Coronary artery (tissue), 2 donors: Measurements from ENCODE around the gene ALDH3A1.
A peak's percentile ranks its signal among the peaks of the same experiment; 100 is the strongest.

ENCODE experiments used
- DNase-seq: peaks from one replicate; pipeline ENCODE4 v3.0.0-alpha.2; 2017; ENCODE audit warnings: low spot score
- H3K27ac ChIP-seq, 2 donors: fragments of 200-600 bp; sonication (generic); one replicate each; pipeline ENCODE4 v1.5.1; 2016 to 2019
- H3K4me3 ChIP-seq: fragments of 200-600 bp; sonication (generic); 2 replicates; pipeline ENCODE4 v1.5.1; 2016; ENCODE audit warnings: mild to moderate bottlenecking, moderate library complexity
- TF ChIP-seq, protein P1 (sequence below): fragments of 200-600 bp; sonication (generic); IDR thresholded peaks from one replicate; pipeline ENCODE4 v1.5.1; 2019; ENCODE audit warnings: antibody characterized with exemption

The ALDH3A1 gene

DNA sequence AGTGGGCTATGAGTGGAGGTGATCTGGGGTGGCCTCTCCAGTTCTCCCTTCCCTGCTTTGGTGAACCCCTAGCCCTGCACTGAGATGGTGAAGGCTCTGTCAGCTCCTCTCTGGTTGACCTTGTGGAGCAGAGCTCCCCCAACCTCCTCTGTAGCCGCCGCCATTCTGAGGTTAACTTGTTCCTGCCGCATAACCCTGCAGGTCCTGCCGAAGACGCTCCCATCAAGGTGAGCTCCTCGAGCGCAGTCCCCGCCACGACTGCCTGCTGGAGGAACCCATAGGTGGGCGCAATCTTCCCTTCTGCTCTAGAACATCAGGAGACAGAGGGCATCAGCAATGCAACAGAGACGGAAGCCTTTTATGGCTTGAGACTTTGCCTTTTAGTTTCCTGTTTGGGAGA, 16.5 kb downstream of the ALDH3A1 start:
- TF ChIP-seq, protein P1, sequence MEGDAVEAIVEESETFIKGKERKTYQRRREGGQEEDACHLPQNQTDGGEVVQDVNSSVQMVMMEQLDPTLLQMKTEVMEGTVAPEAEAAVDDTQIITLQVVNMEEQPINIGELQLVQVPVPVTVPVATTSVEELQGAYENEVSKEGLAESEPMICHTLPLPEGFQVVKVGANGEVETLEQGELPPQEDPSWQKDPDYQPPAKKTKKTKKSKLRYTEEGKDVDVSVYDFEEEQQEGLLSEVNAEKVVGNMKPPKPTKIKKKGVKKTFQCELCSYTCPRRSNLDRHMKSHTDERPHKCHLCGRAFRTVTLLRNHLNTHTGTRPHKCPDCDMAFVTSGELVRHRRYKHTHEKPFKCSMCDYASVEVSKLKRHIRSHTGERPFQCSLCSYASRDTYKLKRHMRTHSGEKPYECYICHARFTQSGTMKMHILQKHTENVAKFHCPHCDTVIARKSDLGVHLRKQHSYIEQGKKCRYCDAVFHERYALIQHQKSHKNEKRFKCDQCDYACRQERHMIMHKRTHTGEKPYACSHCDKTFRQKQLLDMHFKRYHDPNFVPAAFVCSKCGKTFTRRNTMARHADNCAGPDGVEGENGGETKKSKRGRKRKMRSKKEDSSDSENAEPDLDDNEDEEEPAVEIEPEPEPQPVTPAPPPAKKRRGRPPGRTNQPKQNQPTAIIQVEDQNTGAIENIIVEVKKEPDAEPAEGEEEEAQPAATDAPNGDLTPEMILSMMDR, result no peak
- no peak for DNase-seq
- no peak overlapping the region for H3K27ac ChIP-seq
- H3K4me3 ChIP-seq, result no peak overlapping the region

DNA sequence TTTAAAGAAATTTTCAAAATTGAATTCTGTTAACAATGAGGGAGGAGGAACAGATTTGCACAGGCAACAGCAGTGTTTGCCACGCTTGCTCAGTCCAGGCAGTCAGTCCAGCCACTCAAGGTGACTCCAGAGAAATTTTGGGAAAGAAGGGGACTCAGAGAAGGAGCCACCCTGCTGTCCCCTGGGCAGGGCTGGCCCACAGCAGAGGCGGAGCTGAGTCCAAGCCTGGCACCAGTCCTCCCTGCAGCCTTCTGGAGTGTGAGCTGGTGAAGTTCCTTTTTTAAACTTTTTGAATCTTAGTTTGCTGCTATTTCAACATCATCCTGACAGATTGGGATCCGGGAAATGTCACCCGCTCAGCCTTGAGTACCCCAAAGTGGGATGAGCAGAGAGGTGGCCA, 17.3 kb downstream of the ALDH3A1 start:
- DNase-seq, result no peak
- peak overlapping the region in 1 of 2 donors; percentile 15 for H3K27ac ChIP-seq
- H3K4me3 ChIP-seq, result no peak overlapping the region
- TF ChIP-seq, protein P1, result no peak

DNA sequence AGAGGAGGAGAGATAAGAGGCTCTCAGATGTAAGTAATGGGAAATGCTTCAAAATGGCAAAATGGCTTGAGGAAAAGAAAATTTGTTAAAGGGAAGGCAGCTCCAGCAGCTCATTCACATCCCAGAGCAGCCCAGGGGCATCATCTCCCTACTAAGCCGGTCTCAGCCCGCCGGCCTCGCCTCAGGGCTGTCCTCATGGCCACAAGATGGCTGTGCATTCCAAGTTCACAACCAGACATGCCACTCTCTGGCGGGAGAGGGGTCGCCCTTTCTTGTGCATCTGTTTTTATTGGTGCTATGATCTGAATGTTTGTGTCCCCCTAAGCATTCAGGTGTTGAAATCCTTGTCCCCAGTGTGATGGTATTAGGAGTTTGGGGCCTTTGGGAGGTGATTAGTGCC, 18.2 kb downstream of the ALDH3A1 start:
- TF ChIP-seq, protein P1, result no peak
- no peak overlapping the region for H3K4me3 ChIP-seq
- H3K27ac ChIP-seq, result peak overlapping the region in 1 of 2 donors; percentile 27
- no peak for DNase-seq

DNA sequence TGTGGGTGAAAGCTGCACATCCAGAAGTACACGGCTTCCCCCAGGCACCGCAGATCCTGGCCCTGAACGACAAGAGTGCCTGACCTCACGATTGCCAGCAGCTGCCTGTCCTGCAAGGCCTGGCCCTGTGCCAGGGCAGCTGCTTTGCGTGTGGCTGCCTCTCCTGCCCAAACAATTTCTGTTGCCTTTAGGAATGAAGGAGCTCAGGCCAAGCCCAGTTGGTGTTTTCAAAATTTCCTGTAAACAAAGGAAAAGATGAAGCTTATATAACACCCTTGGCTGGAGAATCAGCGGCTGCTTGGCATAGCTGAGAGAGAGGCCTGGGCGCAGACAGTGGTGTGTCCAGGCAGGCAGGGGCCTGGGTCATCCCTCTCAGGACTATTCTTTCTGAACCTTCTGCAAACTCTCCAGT, 20.0 kb downstream of the ALDH3A1 start:
- Histone ChIP-seq H3K27ac (peak overlapping the region; percentile 71 to 94), H3K4me3 (no peak overlapping the region)
- TF ChIP-seq, protein P1, result no peak
- DNase-seq, result peak; percentile 91

DNA sequence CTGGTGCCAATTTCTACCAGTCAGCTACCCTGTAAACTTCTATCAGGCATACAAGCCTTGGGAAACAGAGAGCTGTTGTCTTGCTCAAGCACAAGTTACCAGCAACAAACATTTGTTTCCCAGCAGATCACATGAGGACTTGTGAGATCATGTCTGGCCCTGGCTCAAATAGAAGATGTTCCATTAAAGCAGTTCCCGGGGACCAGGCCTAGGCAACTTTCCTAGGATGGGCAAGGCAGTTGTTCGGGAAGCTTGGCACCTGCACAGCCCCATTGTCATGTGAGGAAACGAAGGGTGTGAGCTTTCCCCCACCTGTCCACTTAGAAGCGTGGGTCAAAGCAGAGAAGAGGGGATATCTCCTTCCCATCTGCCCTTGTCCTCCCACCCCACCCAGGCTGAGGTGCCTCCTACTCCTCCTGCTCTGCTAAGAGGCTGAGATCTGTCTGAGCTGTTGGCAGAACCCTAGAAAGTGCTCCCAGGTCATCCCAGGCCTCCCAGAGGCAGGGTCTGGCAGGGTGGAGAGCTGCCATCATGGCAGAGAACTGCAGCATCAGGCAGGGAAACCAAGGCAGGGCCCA, 20.5 kb downstream of the ALDH3A1 start:
- peak overlapping the region; percentile 71 to 94 for H3K27ac ChIP-seq
- no peak for DNase-seq
- no peak overlapping the region for H3K4me3 ChIP-seq
- TF ChIP-seq, protein P1, result no peak

DNA sequence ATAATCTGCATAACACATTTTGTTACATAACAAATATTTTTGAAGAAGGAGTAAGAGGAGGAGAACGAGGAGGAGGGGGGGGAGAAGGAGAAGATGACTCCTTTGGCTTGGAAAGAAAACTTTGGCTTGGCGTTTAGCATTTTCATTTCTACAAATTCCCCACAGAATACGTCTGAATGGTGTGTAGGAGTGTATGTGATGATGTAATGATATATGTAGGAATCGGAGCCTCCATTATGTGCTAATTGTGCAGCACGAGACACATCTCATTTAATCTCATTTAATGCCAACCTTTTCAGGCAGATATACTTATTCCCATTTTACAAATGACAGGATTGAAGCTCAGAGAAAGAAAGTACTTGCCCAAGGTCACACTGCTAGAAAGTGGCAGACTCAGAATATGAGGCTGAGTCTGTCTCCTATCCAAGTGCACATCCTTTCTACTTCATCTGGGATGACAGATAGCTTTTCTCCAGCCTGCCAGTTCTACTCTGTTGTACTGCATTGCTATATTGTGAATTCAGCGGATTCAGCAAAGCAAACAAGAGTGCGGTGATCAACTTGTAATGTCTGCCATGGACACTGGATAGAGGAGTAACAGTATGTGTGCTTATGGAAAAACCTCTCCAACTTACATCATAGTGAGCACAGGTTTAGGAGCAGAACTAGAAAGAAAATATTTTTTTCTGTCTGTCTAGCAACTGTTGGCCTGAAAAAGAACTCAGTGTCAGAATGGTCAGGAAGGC, 21.3 kb downstream of the ALDH3A1 start:
- no peak overlapping the region for H3K4me3 ChIP-seq
- no peak for DNase-seq
- TF ChIP-seq, protein P1, result no peak
- peak overlapping the region; percentile 71 to 94 for H3K27ac ChIP-seq

DNA sequence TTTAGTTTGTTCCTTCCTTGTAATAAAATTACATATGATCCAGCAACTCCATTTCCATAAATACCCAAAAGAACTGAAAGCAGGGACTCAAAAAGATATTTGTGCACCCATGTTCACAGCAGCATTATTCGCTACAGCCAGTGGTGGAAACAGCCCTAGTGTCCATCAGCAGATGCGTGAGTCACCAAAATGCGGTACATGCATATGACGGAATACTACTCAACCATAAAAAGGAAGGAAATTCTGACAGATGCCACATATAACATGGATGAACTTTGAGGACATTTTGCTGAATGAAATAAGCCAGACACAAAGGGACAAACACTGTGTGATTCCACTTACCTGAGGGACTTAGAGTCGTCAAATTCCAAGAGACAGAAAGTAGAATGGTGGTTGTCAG, 22.6 kb downstream of the ALDH3A1 start:
- TF ChIP-seq, protein P1, result no peak
- peak overlapping the region in 1 of 2 donors; percentile 48 for H3K27ac ChIP-seq
- H3K4me3 ChIP-seq, result no peak overlapping the region
- no peak for DNase-seq
